CD4-positive, alpha-beta T cell treated with Interferon alpha-2 for 1 hour (primary cell): ENCODE data around the gene VBP1.
"Not testable (repeated sequence)": the region's sequence is repeated elsewhere in the genome, so short reads cannot be mapped to it uniquely, and the experiment has no call there.

Source experiments
- DNase-seq, 2 donors: peaks; one replicate each; pipeline ENCODE4 v3.0.0-alpha.2; 2020 to 2022

VBP1 gene, protein sequence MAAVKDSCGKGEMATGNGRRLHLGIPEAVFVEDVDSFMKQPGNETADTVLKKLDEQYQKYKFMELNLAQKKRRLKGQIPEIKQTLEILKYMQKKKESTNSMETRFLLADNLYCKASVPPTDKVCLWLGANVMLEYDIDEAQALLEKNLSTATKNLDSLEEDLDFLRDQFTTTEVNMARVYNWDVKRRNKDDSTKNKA

DNA sequence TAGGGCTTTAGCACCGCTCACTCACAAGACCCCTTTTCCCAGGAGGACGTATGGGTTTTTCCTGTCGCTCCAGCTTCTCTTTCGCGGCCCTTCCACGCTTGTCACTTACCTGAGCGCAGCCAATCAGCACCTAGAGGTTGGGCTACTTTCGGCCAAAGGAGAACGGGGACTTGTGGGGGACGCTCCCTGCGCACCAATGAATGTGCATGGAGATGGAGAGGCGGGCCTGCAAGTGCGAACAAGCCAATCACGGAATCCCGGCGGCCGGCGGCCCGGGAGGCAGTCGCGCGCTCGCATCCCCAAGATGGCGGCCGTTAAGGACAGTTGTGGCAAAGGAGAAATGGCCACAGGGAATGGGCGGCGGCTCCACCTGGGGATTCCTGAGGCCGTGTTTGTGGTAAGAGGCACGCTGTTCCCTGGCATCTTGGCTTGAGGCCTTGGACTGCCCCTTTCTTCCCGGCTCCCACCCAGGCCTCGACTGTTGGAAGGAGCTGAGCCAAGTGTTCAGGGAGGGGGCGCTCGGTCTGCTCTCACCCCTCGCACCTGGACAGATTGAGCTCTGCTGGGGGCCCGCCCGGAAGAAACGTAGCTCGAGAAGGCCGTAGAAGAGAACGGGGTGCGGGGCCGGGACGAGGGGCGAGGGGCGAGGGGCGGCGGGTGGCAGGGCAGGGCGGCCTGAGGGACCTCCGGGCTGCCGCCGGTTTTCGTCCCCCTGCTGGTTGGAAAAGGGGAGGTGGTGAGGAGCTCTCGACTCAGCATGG is at the start of gene VBP1:
VBP1 (plus strand) TSS at position 282 of the 761 bp plus-strand sequence; CDS start at position 305, 23 bp downstream.
- peak; percentile 88 to 90 for DNase-seq

DNA sequence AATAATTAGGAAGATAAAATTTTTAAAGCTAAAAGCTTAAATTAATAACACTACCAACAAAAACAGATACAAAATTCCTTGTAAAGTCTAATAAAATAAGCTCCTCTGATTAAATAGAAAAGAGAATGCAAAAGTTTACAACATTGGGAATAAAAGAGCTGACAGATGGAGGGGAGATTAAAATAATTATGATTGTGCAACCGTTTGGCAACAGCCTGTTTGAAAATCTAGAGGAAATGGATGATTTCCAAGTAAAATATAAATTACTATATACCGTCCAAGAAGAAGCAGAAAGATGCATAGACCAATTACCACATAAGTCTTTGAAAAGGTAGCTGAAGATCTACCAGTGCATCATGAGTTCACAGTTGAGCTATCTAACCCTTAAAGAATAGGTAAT is 46.4 kb upstream of the VBP1 start:
- DNase-seq = no peak

DNA sequence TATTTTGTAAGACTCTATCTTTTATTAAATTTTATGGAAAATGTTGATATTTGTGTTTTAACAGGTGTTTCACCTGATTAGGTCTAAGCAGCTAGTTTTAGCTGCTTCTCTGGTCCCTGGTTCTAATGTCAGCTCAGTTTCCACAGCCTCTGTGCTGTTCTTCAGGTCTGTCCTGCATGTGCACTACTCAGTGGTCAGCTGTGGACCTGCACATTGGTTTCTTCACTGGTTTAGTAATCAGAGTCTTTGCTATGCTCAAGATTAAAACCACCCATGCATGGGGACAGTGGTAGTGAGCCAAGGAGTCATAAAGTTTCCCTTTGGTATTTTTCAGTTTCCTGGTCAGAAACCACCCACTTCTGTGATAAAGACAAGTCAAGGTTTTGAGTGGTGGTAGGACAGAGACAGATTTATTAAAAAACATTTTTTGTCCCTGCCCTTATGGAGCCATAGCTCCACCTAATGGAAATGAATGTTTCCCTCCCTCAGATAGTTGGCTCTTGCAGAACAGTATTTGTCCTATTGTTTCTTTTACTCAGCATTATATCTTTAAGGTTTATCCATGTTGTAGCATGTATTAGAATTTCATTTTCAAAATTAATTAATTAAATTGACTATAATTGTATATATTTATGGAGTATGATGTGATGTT is 36.8 kb upstream of the VBP1 start:
- no peak for DNase-seq

DNA sequence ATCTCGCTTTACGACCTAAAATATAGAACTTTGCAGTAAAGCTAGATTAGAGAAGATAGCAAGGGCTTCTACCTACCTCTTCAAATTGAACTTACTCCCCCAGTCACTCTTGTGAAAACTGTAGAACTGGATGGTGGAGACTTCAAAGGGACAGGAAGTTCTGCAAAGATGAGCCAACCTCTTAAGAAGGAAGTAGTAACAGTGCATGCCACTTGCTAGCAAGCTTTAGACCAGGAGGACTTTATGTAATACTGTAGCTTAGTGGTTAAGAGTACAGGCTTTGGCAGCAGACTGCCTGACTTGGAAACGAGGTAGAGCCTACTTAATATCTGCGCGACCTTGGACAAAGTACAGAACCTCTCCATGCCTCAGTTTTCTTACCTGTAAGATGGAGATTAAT is 27.5 kb upstream of the VBP1 start:
- DNase-seq = peak; percentile 31 to 66

DNA sequence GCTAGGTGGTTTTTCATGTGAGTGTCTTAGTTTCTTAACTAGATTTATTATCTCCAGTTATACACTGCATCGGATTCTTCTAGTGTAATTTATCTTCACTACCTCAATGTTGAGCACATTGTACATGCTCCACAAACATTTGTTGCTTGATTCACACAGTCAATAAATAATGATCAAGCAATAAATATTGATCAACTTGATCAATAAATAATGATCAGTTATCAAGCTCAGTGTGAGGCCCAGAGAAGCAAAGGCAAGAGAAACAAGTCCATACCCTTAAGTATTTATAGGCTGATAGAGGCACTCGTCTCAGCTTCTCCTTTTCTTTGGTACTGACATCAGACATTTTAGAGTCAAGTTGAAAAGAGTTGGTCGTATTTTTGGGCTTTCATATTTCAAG is 5.1 kb upstream of the VBP1 start:
- no peak for DNase-seq

DNA sequence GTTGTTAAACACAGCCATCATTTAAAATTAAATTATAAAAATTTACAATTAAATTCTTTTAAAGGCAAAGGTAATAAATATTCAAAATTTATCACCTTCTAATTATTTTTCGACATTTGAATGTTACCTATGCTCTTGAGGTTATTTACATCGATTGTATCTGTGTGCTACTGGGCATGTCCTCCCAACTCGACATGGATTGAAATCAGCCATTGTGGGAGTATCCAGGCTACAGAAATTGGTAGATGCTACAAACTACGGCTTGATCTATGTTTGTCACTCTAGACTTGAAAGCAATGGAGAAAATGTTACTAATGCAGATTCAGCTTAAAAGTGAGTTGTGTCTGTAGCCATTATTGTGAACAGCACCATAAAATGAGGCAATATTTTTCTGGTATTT is 2.5 kb upstream of the VBP1 start:
- no peak for DNase-seq

DNA sequence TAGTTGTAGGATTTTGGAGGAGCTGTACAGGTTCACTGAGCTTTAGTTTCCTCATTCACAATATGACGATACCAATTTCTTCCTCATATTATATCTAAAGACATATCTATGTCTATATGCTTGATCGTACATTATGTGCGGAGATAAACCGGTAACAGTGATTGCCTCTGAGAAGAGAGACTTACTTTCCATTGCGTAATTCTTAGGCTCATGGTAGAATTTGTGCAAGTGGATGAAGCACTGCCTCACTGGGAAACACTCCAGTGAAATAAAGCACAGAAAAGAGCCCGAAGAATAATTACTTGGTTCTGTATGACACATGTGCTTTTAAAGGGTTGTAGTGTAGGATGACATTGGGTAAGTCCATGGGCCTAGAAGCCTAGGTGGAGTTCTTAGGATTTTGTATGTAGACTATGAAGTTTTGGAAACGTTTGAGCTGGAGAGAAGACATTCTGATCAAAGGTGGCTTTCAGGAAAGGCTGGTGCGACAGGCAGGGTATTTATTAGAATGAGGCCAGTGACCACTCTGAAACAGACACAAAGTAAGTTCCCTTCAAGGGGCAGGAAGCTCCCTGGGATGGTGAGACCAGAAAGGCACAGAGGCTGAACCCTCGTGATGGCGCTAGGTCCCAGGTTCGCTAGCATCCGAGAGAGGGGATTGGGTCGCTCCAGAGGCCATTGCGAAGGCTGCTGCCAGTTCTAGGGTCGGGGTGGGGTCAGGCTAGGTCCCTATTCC is 649 bp upstream of the VBP1 start:
- no peak for DNase-seq

DNA sequence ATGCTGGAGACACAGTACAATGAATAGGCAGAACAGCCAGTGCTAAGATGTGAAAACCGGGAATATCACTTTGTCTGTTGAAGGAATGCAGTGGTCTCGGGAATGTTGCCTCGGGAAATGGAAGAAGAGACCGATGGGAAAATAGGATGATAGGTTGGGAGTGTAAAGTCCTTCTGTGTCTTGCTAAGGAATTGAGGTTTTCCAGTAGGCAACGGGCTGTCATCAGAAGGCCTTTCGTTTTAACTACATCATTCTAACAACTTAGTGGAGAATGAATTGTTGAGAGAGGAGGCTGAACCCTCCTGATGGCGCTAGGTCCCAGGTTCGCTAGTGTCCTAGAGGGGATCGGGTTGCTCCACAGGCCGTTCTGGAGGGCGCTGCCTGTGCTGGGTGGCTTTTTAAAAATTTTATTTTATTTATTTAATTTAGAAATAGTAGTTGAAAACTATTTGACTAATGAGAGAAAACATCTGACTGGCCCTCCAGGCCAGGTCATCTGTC is 730 bp downstream of the VBP1 start:
- DNase-seq = no peak

DNA sequence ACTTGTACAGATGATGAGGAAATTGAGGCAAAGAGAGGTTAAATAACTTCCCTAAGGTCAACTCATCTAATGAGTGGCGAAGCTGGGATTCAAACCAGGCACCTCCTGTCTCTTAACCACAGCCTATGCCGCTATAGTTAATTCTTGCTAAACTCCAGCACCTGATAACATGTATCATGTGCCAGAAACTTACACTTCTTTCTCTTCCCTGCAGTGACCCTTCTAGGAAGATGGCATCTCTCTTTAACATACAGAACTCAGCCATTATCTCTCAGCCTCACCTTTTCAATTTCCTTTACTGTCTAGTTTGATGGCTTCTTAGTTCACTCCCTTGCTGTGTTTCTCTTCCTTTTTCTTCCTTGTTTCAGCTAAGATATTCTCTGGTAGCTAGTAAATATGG is 2.5 kb downstream of the VBP1 start:
- DNase-seq = no peak

DNA sequence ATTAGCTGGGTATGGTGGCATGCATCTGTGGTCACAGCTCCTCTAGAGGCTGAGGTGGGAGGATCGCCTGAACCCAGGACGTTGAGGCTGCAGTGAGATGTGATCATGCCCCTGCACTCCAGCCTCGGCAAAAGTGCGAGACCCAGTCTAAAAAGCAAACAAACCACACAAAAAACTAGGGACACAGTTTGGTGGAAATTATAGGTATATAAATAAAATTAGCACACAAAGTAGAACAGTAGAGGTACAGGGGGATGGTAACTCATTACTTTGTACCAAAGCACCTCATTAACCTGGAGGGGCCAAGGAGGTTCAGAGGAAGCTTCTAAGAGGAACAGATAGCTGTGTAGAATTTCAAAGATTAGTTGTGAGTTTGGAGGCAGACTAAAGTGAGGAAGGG is 5.1 kb downstream of the VBP1 start:
- no peak for DNase-seq

DNA sequence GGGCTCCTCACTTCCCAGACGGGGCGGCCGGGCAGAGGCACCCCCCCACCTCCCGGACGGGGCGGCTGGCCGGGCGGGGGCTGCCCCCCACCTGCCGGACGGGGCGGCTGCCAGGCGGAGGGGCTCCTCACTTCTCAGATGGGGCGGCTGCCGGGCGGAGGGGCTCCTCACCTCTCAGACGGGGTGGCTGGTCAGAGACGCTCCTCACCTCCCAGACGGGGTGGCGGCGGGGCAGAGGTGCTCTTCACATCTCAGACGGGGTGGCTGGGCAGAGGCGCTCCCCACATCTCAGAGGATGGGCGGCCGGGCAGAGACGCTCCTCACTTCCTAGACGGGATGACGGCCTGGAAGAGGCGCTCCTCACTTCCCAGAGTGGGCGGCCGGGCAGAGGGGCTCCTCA is 7.5 kb downstream of the VBP1 start:
- DNase-seq = not testable (repeated sequence)

DNA sequence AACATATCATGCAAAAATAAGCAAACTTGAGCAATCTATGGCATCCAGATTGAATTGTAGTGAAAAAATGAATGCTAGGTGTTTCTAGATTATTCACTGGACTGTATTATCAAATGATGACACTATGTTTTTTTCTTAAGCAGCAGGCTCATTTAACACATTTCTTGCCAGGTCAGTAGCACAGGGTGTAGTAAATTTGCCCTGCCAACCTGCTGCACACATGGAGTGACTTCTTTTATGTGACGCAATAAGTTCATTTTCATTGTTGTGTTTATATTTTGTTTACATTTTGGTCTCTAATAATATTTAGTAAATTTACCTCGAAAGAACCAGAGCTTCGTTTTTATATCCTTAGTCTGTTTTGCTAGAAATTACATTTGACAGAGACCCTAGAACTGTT is 9.5 kb downstream of the VBP1 start:
- DNase-seq = no peak

DNA sequence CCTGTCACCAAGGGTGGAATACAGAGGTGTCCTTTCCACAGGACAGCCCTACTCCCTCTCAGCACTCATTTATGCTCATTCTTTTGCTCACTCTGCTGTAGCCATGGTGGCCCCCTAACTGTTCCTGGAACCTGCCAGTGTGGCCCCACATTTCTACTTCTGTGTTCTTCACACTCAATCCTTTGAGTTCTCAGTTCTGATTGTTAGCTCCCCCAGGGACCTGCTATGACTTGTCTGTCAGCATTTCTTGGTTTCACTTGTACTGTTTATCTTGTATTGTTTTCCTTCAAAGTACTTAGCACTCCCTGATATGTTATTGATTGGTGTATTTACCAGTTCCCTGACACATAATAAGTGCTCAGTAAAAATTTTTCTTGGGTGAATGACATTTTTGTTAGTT is 14.9 kb downstream of the VBP1 start:
- no peak for DNase-seq

DNA sequence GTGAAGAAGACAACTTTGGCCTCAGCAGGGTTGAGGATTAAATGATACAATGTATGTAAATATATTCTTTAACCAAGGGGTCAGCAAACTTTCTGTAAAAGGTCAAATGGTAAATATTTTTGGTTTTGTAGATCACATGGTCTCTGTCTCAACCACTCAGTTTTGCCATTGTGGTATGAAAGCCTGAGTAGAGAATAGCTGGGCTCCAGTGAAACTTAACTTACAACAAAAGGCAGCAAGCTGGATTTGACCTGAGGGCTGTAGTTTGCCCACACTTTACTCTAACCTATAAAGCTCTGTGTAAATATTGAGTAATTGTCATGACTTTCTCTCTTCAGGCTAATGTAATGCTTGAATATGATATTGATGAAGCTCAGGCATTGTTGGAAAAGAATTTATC is 19.6 kb downstream of the VBP1 start:
- DNase-seq = no peak

DNA sequence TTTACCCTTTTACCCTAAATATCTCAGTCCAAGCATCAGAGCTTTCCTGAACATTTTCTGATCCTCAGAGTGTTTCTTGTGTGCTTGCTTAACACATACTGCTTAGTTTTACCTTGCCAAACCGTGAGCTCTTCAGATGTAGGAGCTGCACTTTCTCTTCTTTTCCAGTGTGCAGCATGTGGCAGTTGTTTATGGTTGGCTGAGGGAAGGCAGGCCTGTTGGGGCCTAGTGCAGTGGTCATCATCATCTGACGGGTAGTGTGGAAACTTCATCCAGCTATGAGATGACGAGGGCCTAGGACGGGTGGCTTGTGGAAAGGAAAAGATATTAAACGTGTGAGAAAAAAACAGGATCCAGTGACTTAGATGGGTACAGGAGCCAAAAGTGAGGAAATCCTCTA is 21.5 kb downstream of the VBP1 start:
- DNase-seq = no peak

DNA sequence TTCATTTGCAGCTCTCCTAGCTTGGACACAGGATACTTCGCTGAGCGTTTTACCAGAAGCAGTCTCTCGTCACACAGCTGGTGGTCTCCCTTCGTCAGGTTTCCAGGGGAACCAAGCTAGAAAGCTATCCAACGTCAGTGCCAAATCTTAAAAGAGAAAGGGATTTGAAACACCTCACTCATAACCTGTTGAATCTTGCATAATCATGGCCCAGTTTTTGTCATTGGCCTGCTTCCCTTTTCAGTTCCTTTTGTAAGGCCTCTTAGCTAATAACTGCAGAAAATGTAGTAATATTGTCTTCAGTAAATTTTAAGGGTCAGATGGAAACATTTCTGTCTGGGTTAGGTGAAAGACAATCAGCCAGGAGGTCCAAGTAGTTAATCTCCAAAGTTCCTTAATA is 26.0 kb downstream of the VBP1 start:
- no peak for DNase-seq

DNA sequence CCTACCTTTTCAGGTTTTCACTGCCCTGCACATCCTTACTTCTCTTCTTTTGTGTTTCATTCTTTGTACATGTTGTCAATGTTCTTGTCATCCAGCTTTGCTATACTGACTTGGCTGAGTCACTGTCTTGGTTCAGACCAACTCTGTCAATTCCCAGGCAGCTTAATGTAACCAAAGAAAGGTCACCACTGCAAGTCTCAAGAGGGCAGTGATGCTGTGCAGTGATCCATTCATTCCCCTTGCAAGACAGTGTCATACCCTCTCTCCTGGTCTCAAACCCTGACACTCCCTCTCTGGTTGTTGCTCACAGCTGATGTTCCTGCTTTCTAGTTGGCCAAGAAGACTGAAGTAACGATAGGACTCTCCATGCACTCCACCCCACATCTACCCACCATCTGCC is 30.5 kb downstream of the VBP1 start:
- DNase-seq = no peak

DNA sequence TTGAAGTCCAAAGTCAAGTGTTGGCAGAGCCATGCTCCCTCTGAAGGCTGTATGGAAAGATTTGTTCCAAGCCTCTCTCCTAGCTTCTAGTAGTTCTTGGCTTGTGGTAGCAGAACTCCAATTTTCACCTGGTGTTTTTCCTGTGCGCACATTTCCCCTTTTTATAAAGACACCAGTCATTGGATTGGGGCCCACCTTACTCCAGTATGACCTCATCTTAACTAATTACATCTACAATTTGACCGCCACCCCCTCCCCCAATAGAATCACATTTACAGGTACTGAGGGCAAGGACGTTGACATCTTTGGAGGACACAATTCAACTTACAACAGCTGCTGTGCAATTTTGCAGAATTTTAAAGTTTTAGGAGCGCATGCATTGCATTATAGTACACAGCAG is 31.2 kb downstream of the VBP1 start:
- DNase-seq = no peak

DNA sequence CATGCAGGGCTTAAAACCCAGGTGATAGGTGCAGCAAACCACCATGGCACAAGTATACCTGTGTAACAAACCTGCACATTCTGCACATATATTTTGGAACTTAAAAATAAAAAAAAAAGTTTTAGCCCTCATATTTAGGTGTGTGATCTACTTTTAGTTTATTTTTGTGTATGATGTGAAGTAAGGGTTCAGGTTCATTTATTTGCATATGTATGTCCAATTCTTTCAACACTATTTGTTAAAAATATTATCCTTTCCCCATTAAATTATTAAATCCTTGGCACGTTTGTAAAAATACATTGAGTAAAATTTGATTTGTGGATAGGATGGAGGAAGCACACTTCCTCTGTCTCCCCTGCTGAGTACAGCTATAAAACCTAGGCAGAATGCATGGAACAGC is 35.1 kb downstream of the VBP1 start:
- DNase-seq = no peak

DNA sequence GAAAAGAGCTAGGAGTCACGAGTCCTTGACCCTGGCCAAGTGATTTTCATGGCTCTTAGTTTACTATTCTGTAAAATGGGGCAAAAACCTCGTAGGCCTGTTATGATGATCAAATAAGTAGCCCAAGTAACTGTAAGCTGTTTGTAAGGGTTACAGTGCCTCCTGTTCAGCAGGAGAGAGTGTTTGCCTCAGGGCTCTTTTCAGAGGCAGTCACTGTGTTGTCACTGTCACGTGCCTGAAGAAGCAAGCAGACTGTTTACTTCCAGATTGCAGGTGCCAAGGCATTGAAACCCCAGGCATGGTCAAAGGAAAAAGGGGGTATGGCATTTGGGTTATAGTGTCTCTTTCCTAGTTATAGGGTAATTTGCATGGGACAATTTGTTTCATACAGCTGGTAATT is 43.5 kb downstream of the VBP1 start:
- no peak for DNase-seq

DNA sequence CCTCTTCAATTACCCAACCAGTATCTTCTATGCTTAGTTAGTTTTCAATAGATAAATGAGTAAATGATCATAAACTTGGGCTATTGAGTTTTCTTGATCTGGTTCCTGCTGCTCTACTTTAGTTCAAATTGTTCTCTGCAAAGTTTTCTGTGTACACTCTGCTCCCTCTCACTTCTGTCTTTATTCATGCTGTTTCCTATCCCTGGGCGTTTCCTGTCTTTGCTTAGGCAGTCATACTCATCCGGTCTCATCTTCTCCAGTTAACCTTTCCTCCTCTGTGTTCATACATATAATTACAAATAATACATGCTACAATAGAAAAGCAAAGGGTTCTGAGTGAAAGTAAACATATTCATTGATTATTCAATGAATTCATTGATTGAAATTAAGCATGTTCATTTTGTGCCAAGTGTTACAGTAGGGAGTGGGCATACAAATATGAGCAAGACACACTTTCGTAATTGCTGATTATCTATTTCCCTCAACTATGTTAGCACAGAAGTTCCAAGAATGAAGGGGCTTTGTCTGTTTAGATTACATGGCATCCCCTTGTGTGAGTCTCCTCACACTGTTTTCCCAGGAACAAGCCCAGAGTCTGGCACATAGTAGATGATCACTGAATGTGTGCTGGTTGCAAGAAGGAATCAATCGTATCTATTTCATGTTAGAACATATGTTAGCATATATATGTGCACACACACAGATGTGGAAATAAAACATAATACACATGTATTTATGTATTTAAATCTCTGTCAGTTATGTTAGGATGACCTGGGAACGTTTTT is 46.9 kb downstream of the VBP1 start:
- peak in 1 of 2 donors; percentile 30 for DNase-seq

DNA sequence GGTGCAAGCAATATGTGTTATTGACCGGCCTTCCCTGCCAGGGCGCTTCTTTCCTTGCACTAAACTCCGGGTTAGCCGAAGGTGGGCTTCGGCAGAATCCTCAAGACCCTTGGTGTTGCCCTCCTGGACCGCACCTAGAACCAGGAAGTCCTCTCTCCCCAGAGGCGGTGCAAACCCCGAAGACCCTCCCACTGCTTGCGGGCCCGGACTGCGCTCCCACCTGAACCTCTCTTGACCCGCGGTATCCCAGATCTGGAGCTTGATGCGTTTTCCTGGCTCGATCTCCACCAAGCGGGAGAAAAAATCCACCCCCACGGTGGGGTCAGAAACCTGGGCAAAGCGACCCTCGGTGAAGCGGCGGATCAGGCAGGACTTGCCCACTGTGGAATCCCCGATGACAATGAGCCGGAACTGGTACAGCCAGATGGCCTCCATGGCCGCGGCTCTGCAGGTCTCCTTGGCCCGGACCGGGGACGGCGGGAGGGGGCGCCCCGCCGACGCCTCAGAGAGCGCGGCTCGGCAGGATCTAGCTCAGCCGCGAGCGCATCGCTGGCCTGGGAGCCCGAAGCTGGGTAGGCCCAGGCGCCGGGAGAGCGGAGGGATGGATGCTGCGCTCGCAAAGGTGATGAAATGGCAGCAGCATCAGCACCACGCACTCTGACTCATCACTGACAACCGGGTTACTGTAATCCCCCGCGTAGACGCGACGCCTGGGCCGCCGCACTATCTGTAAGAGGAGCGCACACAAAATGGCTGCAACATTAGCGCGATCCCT is 47.8 kb downstream of the VBP1 start, which contains the start of gene RAB39B:
RAB39B (minus strand) TSS at position 638 of the 775 bp plus-strand sequence; CDS start at position 435, 203 bp downstream.
- DNase-seq = peak; percentile 60 to 71
